Lower leg skin (tissue), 3 donors: ENCODE results near the gene ZNF57.

Source experiments
- CTCF ChIP-seq, 3 donors: fragments of 450-650 bp; IDR thresholded peaks; one replicate each; pipeline ENCODE4 v1.5.1; 2016; ENCODE audit warnings: antibody characterized with exemption in 3 of 3, mild to moderate bottlenecking in 3 of 3, moderate library complexity in 2 of 3
- POLR2A ChIP-seq, 2 donors: fragments of 450-650 bp; IDR thresholded peaks; one replicate each; pipeline ENCODE4 v1.6.1; 2016 to 2017; ENCODE audit warnings: antibody characterized with exemption in 2 of 2, mild to moderate bottlenecking in 1 of 2, moderate library complexity in 1 of 2

GRCh38 chr19:2854849-2855248, 45.9 kb upstream of the ZNF57 start:
- TF ChIP-seq CTCF (IDR thresholded peaks at IDR 0.05) (no peak), POLR2A (IDR thresholded peaks at IDR 0.05) (no peak)
